Liver (tissue), 3 donors: Measurements from ENCODE around the gene PKP1.

Experiments
- CTCF ChIP-seq: fragments of 150-350 bp; IDR thresholded peaks from 2 replicates; pipeline ENCODE4 v1.5.1; 2017; ENCODE audit warnings: improper control_type of control experiment, low read depth, low read length; ENCODE audit not compliant: missing input control
- EGR1 ChIP-seq, 2 donors: IDR thresholded peaks; 2 replicates each; pipeline ENCODE4 v1.6.1; 2016 to 2018; ENCODE audit warnings: antibody characterized with exemption in 2 of 2, low read depth in 2 of 2
- HNF4G ChIP-seq: IDR thresholded peaks from 2 replicates; pipeline ENCODE4 v1.6.1; 2016; ENCODE audit warnings: antibody characterized with exemption
- JUND ChIP-seq, 2 donors: IDR thresholded peaks; 2 replicates each; pipeline ENCODE4 v1.6.1; 2016; ENCODE audit warnings: antibody characterized with exemption in 2 of 2
- MAX ChIP-seq: IDR thresholded peaks from 2 replicates; pipeline ENCODE4 v1.6.1; 2016; ENCODE audit warnings: antibody characterized with exemption
- RAD21 ChIP-seq, 2 donors: IDR thresholded peaks; 2 replicates each; pipeline ENCODE4 v1.6.1; 2016; ENCODE audit warnings: antibody characterized with exemption in 2 of 2, mild to moderate bottlenecking in 2 of 2
- REST ChIP-seq: IDR thresholded peaks from 2 replicates; pipeline ENCODE4 v1.6.1; 2016; ENCODE audit warnings: antibody characterized with exemption, mild to moderate bottlenecking
- RXRA ChIP-seq, 2 donors: IDR thresholded peaks; 2 replicates each; pipeline ENCODE4 v1.6.1; 2017 to 2018; ENCODE audit warnings: antibody characterized with exemption in 2 of 2, mild to moderate bottlenecking in 1 of 2
- SP1 ChIP-seq: IDR thresholded peaks from 2 replicates; pipeline ENCODE4 v1.6.1; 2018; ENCODE audit warnings: antibody characterized with exemption, mild to moderate bottlenecking
- TAF1 ChIP-seq: conservative IDR thresholded peaks from 2 replicates; pipeline ENCODE4 v1.6.1; 2016; ENCODE audit warnings: antibody characterized with exemption, mild to moderate bottlenecking
- YY1 ChIP-seq: IDR thresholded peaks from 2 replicates; pipeline ENCODE4 v1.6.1; 2016; ENCODE audit warnings: antibody characterized with exemption, mild to moderate bottlenecking
- donor health status: healthy.
- donor health status: healthy.

- TF ChIP-seq CTCF (no peak), RAD21 (IDR thresholded peaks at IDR 0.05) (no peak), RXRA (IDR thresholded peaks at IDR 0.05) (no peak), REST (no peak), SP1 (no peak), HNF4G (no peak), EGR1 (IDR thresholded peaks at IDR 0.05; ENCODE audit: low read depth in 2 of 2) (no peak), MAX (no peak), JUND (IDR thresholded peaks at IDR 0.05) (no peak), YY1 (no peak), TAF1 (no peak)
Measured at GRCh38 chr1:201302163-201303152, 19.2 kb downstream of the PKP1 start.
